Heart left ventricle (tissue), 16 donors: Measurements from ENCODE around the gene RNF31. TPM values are rescaled to one million over a fixed set of nuclear protein-coding genes. Genes with fewer than 3 reads are reported as not detected.

Experiments used
- ATAC-seq, 4 donors: fragments of 200-7000 bp; cut with Tn5 transposase; one replicate each; pipeline ENCODE4 v1.9.1; 2020 to 2022; ENCODE audit warnings: moderate library complexity in 4 of 4, mild to moderate bottlenecking in 3 of 4, moderate number of reproducible peaks in 1 of 4
- DNase-seq, 5 donors: peaks; one replicate each; pipeline ENCODE4 v3.0.0-alpha.2; 2020
- H3K27ac ChIP-seq, 12 donors: fragments of 200-600 bp; sonication (generic) in 4 of 12; one replicate each; pipeline versions ENCODE4 v1.5.0 to v1.8.0; 2016 to 2022; ENCODE audit warnings: mild to moderate bottlenecking in 2 of 12
- H3K27me3 ChIP-seq, 9 donors: fragments of 200-600 bp; sonication (generic) in 2 of 9; one replicate each; pipeline versions ENCODE4 v1.5.1 to v1.8.0; 2016 to 2022; ENCODE audit warnings: mild to moderate bottlenecking in 3 of 9
- H3K36me3 ChIP-seq, 9 donors: fragments of 200-600 bp; sonication (generic) in 2 of 9; one replicate each; pipeline versions ENCODE4 v1.5.0 to v1.8.0; 2018 to 2022; ENCODE audit warnings: mild to moderate bottlenecking in 2 of 9
- H3K4me1 ChIP-seq, 12 donors: fragments of 200-600 bp; sonication (generic) in 4 of 12; one replicate each; pipeline versions ENCODE4 v1.5.0 to v1.8.0; 2016 to 2022; ENCODE audit warnings: mild to moderate bottlenecking in 3 of 12
- H3K4me3 ChIP-seq, 12 donors: fragments of 200-600 bp; sonication (generic) in 4 of 12; one replicate each; pipeline versions ENCODE4 v1.5.0 to v1.8.0; 2017 to 2022; ENCODE audit warnings: mild to moderate bottlenecking in 9 of 12, moderate library complexity in 4 of 12
- H3K9me3 ChIP-seq, 12 donors: fragments of 200-600 bp; sonication (generic) in 4 of 12; one replicate each; pipeline versions ENCODE4 v1.5.0 to v1.8.0; 2016 to 2022; ENCODE audit warnings: mild to moderate bottlenecking in 1 of 12
- POLR2A ChIP-seq, 2 donors: fragments of 450-650 bp; IDR thresholded peaks; one replicate each; pipeline ENCODE4 v1.6.1; 2017; ENCODE audit warnings: antibody characterized with exemption in 2 of 2, mild to moderate bottlenecking in 2 of 2, moderate library complexity in 2 of 2
- whole genome bisulfite sequencing, 4 donors: extraction: QIAGEN DNeasy Blood & Tissue Kit in 2 of 4; methylation state at CpG; one replicate each; pipeline versions ENCODE4 v1.1.5 to v1.1.7; 2013 to 2018; 5-methylcytosine and 5-hydroxymethylcytosine counted together
- intact Hi-C, 10 donors: fragments of 100-400 bp; cut with DNase I; formaldehyde crosslinking; loops; one replicate each; pipeline versions ENCODE4 v1.11.1 to v1.14.2; 2022
- polyA plus RNA-seq, 2 donors: library from polyadenylated mRNA; stranded (reverse); fragments of 200-250 nt; gene quantifications; one replicate each; pipeline ENCODE4 v1.2.3, GENCODE V29; 2013
- total RNA-seq, 9 donors: library from RNA; depleted of rRNA in 2 of 9; stranded (reverse); fragments of >200 nt in 2 of 9; fragmentation: NEBNext Ultra II Directional in 3 of 9; extraction: Animal tissue kit (Norgen Biotek cat#: 25700) in 3 of 9; gene quantifications; one replicate each; pipeline versions ENCODE4 v1.1.0 to v1.2.4, GENCODE V29; 2016 to 2023
- TF ChIP-seq, protein P1 (sequence below), 12 donors: fragments of 200-600 bp; sonication (generic) in 4 of 12; IDR thresholded peaks; one replicate each; pipeline versions ENCODE4 v1.5.0 to v1.8.0; 2018 to 2022; ENCODE audit warnings: antibody characterized with exemption in 12 of 12, mild to moderate bottlenecking in 5 of 12
- donor health status: ischemic (EF 13 %, LVEDD 7.1; RV severe dilation, severe dysfunction).
- donor health status: healthy with polysubstance abuse.
- donor health status: DM: no; HTN: yes; CAD: no.
- donor health status: DM: no; HTN: no; CAD: no.
- donor health status: ischemic (EF 25% LVEDD 6.9; RV normal size, moderate dysfunction).
- donor health status: ischemic (EF 25% LVEDD 5.7; RV mildly dilated, moderate dysfunction).
- donor health status: healthy.
- donor health status: DM: yes; HTN: yes; CAD: no.
- donor health status: ischemic (EF 35%, LVEDD 5.7; RV mildly dilated, moderate dysfunction).
- donor health status: nonischemic (EF 11% LVEDD 7.7; RV severe dilation, severe dysfunction).
- donor health status: DM: yes; HTN: yes; CAD: no.
- donor health status: PGD.
- donor health status: ischemic (EF 29% LVEDD 5.4; RV normal size, mild dysfunction).
- donor health status: nonischemic (EF 23%, LVEDD 6.1; RV moderate dilation, normal function).

The RNF31 gene
- total and polyA plus RNA-seq, 11 donors: 31.6 to 54.2 (median 36.6) TPM

DNA sequence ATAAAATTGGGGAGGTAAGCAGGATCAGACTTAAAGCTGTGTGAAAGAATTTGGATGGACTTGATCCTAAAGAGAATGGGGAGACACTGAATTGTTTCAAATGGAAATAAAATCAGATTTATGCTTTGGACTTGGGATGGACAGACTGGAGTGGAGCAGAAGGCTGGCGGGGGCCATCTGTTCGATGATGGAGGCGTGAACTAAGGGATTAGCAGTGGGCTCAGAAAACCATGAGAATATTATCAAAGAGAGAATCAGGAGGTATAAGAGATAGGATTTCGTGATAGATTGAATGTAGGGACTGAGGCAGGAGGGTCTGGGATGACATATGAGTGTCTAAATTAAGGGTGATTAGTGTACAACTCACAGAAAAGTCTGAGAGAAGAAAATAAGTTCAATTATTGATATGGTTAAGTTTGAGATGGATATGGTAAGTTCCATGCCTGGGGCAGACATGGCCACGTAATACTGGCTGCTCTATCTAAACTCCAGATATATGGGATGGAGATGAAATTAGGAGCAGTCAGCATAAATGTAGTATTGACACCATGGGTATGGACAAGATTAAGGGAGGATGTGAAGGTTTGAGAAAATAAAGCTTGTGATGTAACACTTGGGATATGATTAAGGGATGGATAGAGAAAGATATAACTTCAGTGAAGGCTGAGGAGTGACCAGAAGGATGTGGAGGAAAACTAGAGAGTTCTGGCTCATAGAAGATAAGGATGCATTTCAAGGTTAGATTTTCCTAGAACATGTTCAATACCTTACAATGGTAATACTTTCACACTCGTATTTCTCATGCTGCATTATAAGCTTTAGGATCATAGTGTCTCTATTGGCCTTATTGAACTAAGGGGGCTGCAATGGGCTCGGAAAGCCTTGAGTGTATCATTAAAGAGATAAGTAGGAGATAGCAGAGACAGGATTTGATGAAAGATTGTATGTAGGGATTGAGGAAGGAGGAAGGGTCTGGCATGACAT is 57.2 kb downstream of the RNF31 start:
- H3K36me3 ChIP-seq: peaks cover 0 to 78% (median 51%) of the 10 kb centered on the region in 9 donors
- no peaks in the 10 kb centered on the region for H3K27me3 ChIP-seq
- intact Hi-C loops: no loop called here
- ATAC-seq: no peak
- H3K27ac ChIP-seq: no peak overlapping the region
- 92 to 97% (median 94%) methylated on average over 7 of the region's 7 CpGs for WGBS, 4 donors
- peaks cover 0 to 4% (median 0%) of the 10 kb centered on the region in 12 donors for H3K9me3 ChIP-seq
- TF ChIP-seq, protein P1, sequence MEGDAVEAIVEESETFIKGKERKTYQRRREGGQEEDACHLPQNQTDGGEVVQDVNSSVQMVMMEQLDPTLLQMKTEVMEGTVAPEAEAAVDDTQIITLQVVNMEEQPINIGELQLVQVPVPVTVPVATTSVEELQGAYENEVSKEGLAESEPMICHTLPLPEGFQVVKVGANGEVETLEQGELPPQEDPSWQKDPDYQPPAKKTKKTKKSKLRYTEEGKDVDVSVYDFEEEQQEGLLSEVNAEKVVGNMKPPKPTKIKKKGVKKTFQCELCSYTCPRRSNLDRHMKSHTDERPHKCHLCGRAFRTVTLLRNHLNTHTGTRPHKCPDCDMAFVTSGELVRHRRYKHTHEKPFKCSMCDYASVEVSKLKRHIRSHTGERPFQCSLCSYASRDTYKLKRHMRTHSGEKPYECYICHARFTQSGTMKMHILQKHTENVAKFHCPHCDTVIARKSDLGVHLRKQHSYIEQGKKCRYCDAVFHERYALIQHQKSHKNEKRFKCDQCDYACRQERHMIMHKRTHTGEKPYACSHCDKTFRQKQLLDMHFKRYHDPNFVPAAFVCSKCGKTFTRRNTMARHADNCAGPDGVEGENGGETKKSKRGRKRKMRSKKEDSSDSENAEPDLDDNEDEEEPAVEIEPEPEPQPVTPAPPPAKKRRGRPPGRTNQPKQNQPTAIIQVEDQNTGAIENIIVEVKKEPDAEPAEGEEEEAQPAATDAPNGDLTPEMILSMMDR (IDR thresholded peaks at IDR 0.05): no peak
- no peak for TF ChIP-seq POLR2A (IDR thresholded peaks at IDR 0.05)
- H3K4me1 ChIP-seq: peaks cover 0 to 2% (median 0%) of the 10 kb centered on the region in 12 donors
- no peak for DNase-seq
- no peak overlapping the region for H3K4me3 ChIP-seq

DNA sequence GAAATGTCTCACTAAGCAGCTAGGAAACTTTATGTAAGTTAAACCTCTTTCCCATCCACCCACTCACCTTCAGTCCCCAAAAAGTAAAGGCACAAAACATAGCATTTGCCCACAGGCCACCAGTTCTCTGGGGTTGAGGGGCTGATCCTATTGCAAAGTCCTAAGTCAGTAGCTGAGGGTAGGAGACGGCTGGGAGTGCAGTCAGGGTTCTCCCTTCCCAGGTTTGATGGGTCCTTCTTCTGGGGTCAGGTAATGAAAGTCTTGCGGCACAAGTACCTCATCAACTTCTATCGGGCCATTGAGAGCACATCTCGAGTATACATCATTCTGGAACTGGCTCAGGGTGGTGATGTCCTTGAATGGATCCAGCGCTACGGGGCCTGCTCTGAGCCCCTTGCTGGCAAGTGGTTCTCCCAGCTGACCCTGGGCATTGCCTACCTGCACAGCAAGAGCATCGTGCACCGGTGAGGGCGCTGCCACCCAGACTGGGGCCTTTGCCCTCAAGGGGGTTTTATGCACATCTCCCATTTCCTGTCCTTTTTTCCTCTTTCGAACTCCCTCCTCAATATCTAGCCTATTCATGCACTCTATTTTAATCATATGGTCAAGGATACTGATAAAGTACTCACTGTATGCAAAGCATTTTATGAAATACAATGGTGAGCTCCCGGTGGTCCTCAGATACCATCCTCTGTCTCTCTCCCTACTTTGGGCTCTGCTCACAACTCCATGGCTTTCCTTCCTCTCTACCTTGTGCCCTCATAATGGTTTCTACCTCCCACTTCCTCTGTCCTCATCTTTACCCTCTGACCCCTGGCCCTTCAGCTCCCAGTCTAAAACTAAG is 59.2 kb downstream of the RNF31 start:
- TF ChIP-seq POLR2A (IDR thresholded peaks at IDR 0.05): no peak
- TF ChIP-seq, protein P1 (IDR thresholded peaks at IDR 0.05): no peak
- ATAC-seq: no peak
- H3K4me1 ChIP-seq: peaks cover 0 to 4% (median 0%) of the 10 kb centered on the region in 12 donors

DNA sequence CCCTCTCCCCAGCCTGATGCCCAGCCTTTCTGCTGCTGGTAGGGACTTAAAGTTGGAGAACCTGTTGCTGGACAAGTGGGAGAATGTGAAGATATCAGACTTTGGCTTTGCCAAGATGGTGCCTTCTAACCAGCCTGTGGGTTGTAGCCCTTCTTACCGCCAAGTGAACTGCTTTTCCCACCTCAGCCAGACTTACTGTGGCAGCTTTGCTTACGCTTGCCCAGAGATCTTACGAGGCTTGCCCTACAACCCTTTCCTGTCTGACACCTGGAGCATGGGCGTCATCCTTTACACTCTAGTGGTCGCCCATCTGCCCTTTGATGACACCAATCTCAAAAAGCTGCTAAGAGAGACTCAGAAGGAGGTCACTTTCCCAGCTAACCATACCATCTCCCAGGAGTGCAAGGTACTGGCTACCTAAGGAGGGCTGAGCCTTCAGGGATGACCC is 59.8 kb downstream of the RNF31 start:
- H3K4me1 ChIP-seq: peaks cover 0 to 8% (median 0%) of the 10 kb centered on the region in 12 donors
- H3K27me3 ChIP-seq: no peaks in the 10 kb centered on the region
- TF ChIP-seq, protein P1 (IDR thresholded peaks at IDR 0.05): no peak
- TF ChIP-seq POLR2A (IDR thresholded peaks at IDR 0.05): no peak
- 91 to 99% (median 97%) methylated on average over 5 of the region's 5 CpGs for WGBS, 4 donors
- no peaks in the 10 kb centered on the region for H3K9me3 ChIP-seq
- ATAC-seq: no peak
- peaks cover 0 to 83% (median 62%) of the 10 kb centered on the region in 9 donors for H3K36me3 ChIP-seq
- DNase-seq: no peak
- intact Hi-C loops: no loop called here
- no peak overlapping the region for H3K27ac ChIP-seq
- no peak overlapping the region for H3K4me3 ChIP-seq

More for the DNA sequence above, 59.2 kb downstream of the RNF31 start:
- no peak overlapping the region for H3K4me3 ChIP-seq
- H3K27ac ChIP-seq: no peak overlapping the region
- peaks cover 0 to 2% (median 0%) of the 10 kb centered on the region in 12 donors for H3K9me3 ChIP-seq
- no peaks in the 10 kb centered on the region for H3K27me3 ChIP-seq
- H3K36me3 ChIP-seq: peaks cover 0 to 86% (median 62%) of the 10 kb centered on the region in 9 donors
- intact Hi-C loops: no loop called here
- 96 to 99% (median 97%) methylated on average over 11 of the region's 11 CpGs for WGBS, 4 donors
- DNase-seq: no peak
